SU-DHL-6 (cell line): ENCODE measurements around the gene MOB3A.

Experiments used
- H2AFZ ChIP-seq: fragments of 200-600 bp; sonication (generic); 2 replicates; pipeline ENCODE4 v1.6.1; 2014; ENCODE audit warnings: low read depth, mild to moderate bottlenecking, moderate library complexity, mixed read lengths, antibody characterized with exemption, low read length; ENCODE audit not compliant: severe bottlenecking
- H3F3A ChIP-seq: fragments of 200-600 bp; shearing (Covaris generic); 2 replicates; pipeline ENCODE4 v1.6.0; 2016; ENCODE audit warnings: antibody characterized with exemption, mild to moderate bottlenecking; ENCODE audit not compliant: insufficient read depth
- H3K27ac ChIP-seq: fragments of 200-600 bp; sonication (generic); 2 replicates; pipeline ENCODE4 v1.5.1; 2016; ENCODE audit warnings: low read depth, mild to moderate bottlenecking, low read length, moderate library complexity, mixed read lengths
- H3K27me3 ChIP-seq: fragments of 200-600 bp; sonication (generic), shearing (Covaris generic); 2 replicates; pipeline ENCODE4 v1.6.0; 2014; ENCODE audit warnings: mild to moderate bottlenecking, low read length
- H3K36me3 ChIP-seq: fragments of 200-600 bp; sonication (generic); 2 replicates; pipeline ENCODE4 v1.6.1; 2014; ENCODE audit warnings: mild to moderate bottlenecking, low read length, mixed read lengths
- H3K4me2 ChIP-seq: fragments of 300-600, 200-600 bp; shearing (Covaris generic), sonication (generic); 2 replicates; pipeline ENCODE4 v1.6.0; 2014; ENCODE audit warnings: low read length, low read depth, mild to moderate bottlenecking; ENCODE audit not compliant: poor library complexity, severe bottlenecking
- H3K4me3 ChIP-seq: fragments of 200-600 bp; sonication (generic); 2 replicates; pipeline ENCODE4 v1.5.1; 2014; ENCODE audit warnings: antibody characterized with exemption, low read length, mild to moderate bottlenecking, mixed read lengths; ENCODE audit not compliant: insufficient read depth, poor library complexity, severe bottlenecking
- H3K79me2 ChIP-seq: fragments of 200-600 bp; sonication (generic); 2 replicates; pipeline ENCODE4 v1.6.1; 2014; ENCODE audit warnings: mild to moderate bottlenecking, low read length, moderate library complexity; ENCODE audit not compliant: insufficient read depth
- H3K9ac ChIP-seq: fragments of 200-600 bp; sonication (generic); 2 replicates; pipeline ENCODE4 v1.7.0; 2014; ENCODE audit warnings: mild to moderate bottlenecking, low read length
- H3K9me2 ChIP-seq: fragments of 200-600 bp; sonication (generic); replicated peaks from 2 replicates; pipeline ENCODE4 v1.6.1; 2014; ENCODE audit warnings: low read length; ENCODE audit not compliant: insufficient read depth
- H3K9me3 ChIP-seq: fragments of 200-600 bp; sonication (generic); 2 replicates; pipeline ENCODE4 v1.6.1; 2014; ENCODE audit warnings: low read length, mixed read lengths; ENCODE audit not compliant: insufficient read depth
- H4K20me1 ChIP-seq: fragments of 200-600 bp; sonication (generic); 2 replicates; pipeline ENCODE4 v1.6.1; 2014; ENCODE audit warnings: low read depth, mild to moderate bottlenecking, antibody characterized with exemption, low read length, moderate library complexity, mixed read lengths
- EZH2phosphoT487 ChIP-seq: fragments of 200-600 bp; sonication (generic), shearing (Covaris generic); conservative IDR thresholded peaks from 2 replicates; pipeline ENCODE4 v1.6.1; 2018; ENCODE audit warnings: mild to moderate bottlenecking, antibody characterized with exemption, low read length, moderate library complexity, mixed read lengths
- TF ChIP-seq, protein P1 (sequence below): fragments of 200-600 bp; sonication (generic); IDR thresholded peaks from one replicate; pipeline ENCODE4 v1.5.1; 2017; ENCODE audit warnings: antibody characterized with exemption, mild to moderate bottlenecking, low read length, moderate library complexity; ENCODE audit not compliant: insufficient read depth, poor library complexity, severe bottlenecking

MOB3A gene

DNA sequence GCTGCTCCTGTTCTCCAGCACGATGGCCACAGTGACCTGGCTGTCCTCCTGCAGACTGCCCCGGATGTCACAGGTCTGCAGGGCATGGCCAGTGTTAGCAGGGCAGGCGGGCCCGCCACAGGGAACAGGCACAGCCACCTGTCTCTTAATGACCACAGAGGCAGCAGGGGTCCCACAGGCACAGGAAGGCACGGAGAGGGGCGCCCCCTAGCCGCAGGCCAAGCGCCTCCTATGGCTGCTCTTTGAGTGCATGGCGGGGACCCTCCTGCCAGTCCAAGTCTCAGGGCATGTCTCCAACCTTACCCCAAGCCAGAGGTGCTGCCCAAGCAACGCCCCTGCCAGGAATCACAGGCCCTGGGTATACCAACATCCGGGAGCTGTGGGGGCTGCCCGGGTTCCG is 14.7 kb upstream of the MOB3A start:
- Histone ChIP-seq H3K4me2 (no peak overlapping the region), H3K9me2 (no peaks in the 10 kb centered on the region), H4K20me1 (no peaks in the 10 kb centered on the region), H2AFZ (no peak overlapping the region), H3F3A (no peaks in the 10 kb centered on the region), H3K36me3 (0 out of 2 replicates have a peak, but pooled peaks cover 5% of the 10 kb centered on the region), H3K27me3 (no peaks in the 10 kb centered on the region), H3K9me3 (no peaks in the 10 kb centered on the region), H3K27ac (no peak overlapping the region), H3K4me3 (no peak overlapping the region), H3K79me2 (no peaks in the 10 kb centered on the region), H3K9ac (no peak overlapping the region)
- TF ChIP-seq EZH2phosphoT487, result no peak
- TF ChIP-seq, protein P1, sequence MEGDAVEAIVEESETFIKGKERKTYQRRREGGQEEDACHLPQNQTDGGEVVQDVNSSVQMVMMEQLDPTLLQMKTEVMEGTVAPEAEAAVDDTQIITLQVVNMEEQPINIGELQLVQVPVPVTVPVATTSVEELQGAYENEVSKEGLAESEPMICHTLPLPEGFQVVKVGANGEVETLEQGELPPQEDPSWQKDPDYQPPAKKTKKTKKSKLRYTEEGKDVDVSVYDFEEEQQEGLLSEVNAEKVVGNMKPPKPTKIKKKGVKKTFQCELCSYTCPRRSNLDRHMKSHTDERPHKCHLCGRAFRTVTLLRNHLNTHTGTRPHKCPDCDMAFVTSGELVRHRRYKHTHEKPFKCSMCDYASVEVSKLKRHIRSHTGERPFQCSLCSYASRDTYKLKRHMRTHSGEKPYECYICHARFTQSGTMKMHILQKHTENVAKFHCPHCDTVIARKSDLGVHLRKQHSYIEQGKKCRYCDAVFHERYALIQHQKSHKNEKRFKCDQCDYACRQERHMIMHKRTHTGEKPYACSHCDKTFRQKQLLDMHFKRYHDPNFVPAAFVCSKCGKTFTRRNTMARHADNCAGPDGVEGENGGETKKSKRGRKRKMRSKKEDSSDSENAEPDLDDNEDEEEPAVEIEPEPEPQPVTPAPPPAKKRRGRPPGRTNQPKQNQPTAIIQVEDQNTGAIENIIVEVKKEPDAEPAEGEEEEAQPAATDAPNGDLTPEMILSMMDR, result peak; percentile 61

DNA sequence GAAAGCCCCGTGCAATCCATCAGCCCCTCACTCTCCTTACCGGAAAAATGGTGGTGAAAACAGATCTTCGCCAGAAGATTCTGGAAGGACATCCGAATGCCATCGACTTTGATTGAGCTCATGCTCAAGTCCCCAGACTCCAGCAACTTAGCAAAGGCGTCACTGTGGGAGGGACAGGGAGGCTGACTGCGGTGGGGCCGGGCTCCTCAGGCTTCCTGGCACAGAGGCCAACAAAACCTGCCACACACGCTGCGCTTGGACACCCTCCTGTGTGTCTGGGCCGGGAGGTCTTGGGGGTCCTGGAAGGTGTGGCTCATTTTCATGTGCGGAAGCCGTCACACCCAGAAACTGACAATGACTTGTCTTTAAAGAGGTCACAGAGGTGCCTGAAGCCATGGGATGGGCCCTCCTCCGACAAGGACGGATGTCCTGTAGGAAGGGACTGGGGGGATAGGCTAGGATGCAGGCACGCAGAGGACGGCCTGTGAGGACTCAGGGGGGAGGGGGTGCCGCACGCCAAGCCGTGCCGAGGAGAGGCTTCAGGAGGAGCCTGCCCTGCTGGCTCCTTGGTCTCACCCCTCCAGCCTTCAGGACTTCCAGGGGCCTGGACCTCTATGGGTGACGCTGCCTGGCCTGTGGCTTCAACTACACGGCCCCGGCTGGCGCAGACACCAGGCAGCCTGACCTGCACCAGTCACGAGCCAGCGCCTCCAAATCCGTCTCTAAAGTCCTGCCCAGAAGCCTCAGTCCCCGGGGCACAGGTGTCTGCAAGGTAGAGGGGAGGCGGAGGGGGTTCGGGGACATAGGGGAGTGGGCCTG is 13.1 kb upstream of the MOB3A start:
- Histone ChIP-seq H3K9ac (no peak overlapping the region), H3K4me3 (no peak overlapping the region), H3K36me3 (0 out of 2 replicates have a peak, but pooled peaks cover 8% of the 10 kb centered on the region), H3K4me2 (no peak overlapping the region), H3K79me2 (peaks cover 5% of the 10 kb centered on the region), H3K9me2 (no peaks in the 10 kb centered on the region), H3K27ac (no peak overlapping the region), H3F3A (no peaks in the 10 kb centered on the region), H4K20me1 (no peaks in the 10 kb centered on the region), H3K9me3 (no peaks in the 10 kb centered on the region), H2AFZ (no peak overlapping the region), H3K27me3 (no peaks in the 10 kb centered on the region)
- TF ChIP-seq, protein P1, result no peak
- no peak for TF ChIP-seq EZH2phosphoT487

DNA sequence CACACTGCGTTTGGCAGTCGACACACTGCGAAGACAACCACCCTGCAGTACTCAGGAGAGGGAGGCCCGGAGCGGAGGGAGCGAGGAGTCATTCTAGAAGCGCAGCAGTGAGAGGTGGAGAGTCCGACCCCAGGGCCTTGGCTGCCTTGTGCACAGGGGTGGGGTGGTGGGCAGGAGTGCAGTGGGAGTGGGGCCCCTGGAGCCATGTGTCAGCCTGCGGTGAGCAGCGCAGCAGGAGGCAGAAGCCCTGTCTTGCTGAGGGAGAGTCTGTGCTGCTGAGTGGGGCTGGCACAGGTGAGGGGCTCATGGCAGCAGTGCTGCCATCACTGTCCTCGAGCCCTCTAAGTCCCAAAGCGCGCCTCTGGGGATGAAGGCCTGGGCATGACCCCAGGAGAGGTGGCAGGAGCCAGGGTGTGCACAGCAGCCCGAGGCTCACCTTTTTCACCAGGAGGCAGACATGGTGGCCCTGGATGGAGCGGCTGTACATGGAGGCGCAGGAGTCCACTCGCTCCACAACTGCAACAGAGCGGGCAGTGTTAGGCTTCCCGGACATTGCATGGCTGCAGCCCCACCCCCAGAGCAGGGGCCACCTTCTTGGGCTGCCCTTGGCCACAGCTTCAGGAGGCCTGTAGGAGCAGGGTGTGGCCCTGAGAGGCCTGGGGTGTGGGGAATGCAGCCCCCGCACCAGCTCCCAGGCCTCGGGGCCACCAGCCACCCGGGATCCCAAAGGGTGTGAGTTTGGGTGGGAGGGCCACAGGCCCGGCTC is 12.3 kb upstream of the MOB3A start:
- peaks cover 10% of the 10 kb centered on the region for H3K79me2 ChIP-seq
- no peaks in the 10 kb centered on the region for H3F3A ChIP-seq
- 0 out of 2 replicates have a peak, but pooled peaks cover 8% of the 10 kb centered on the region for H3K36me3 ChIP-seq
- H2AFZ ChIP-seq, result no peak overlapping the region
- no peaks in the 10 kb centered on the region for H4K20me1 ChIP-seq
- TF ChIP-seq, protein P1, result no peak
- no peak for TF ChIP-seq EZH2phosphoT487
- H3K4me3 ChIP-seq, result no peak overlapping the region
- no peak overlapping the region for H3K4me2 ChIP-seq
- H3K9me3 ChIP-seq, result no peaks in the 10 kb centered on the region
- no peak overlapping the region for H3K9ac ChIP-seq
- no peaks in the 10 kb centered on the region for H3K27me3 ChIP-seq
- H3K9me2 ChIP-seq, result no peaks in the 10 kb centered on the region
- no peak overlapping the region for H3K27ac ChIP-seq
